CD4-positive, alpha-beta T cell treated with Interleukin-15 for 1 hour (primary cell): ENCODE data around the gene ATRAID.

Experiments
- DNase-seq: peaks from one replicate; pipeline ENCODE4 v3.0.0-alpha.2; 2020

The ATRAID gene

DNA sequence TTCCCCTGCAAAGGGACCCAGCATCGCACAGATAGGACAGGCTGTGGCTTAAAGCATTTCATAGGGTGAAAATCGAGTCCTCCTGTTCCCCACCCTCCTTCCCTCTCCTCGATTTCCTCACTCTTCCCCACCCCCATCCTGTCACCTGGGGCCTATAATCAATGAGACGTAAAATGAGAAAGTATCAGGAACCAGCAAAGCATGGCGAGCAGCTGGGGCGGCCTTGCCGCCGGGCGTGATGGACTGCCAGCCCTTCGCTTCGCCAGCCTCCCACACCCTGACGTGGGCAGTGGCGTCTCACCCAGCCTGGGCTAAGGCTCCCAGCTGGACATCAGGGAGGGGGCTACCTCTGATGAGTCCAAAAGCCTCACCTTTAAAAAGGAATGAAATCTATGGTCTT is 39.9 kb downstream of the ATRAID start:
- DNase-seq, result no peak

DNA sequence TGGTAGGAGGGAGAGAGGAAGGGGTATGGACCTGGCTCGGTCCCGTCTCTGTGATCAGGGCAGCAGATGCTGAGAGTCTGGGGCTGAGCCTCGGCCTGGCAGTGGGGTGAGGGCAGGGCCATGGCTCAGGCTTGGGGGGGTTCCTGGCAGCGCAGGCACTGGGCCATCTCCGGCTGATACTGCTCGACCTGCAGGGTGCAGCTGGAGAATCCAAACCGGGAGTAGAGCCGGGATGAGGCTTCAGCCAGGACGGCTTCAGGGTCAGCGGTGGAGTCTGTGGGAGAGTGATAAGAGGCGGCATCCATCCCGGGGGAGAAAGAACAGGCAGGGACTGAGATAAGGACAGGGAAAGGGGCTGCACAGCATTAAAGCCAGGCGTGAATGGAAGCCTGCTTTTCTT is 43.3 kb downstream of the ATRAID start:
- no peak for DNase-seq

DNA sequence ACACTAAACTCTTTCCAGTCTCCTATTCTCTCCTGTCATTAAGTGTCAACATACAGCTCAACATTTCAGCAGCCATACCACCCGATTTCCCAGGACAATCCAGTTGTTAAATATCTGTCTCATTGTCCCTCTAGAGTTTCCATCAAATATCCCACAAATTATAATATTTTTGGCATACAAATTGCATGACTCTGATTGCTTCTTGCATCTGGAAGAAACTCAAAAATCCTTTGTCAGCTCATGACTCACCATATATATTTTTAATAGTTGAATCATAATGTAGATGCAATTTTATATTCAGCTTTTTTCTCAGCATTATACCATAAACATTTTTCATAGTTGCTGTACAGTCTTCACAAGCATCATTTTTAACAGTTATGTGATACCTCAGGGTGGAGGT is 43.8 kb downstream of the ATRAID start:
- DNase-seq, result no peak

DNA sequence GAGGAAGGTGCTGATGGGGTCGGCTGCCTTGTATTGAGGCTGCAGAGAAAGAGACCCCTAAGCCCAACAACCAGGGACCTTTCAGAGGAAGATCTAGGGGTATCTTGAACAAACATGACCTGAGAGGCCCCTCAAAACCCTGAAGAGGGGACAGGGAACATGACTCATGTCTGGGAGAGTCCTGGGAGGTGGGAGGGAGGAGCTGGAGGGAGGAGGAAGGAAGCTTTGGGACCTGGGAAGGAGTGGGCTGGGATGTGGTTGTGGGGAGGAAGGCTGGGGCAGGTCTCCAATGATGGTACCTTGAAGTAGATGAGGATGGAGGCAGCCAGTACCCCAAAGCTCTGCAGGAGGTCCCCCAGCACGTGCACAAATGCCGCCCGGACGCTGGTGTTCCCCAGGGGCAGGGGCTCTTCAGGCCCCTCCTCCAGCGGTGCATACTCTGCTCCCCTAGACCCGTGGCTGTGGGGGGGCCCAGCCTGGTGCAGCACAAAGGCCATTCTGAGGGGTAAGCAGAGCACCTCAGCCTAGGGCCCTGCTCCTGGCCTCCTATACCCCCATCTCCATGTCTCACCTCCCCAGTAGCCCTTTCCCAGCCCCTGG is 45.1 kb downstream of the ATRAID start:
- no peak for DNase-seq

DNA sequence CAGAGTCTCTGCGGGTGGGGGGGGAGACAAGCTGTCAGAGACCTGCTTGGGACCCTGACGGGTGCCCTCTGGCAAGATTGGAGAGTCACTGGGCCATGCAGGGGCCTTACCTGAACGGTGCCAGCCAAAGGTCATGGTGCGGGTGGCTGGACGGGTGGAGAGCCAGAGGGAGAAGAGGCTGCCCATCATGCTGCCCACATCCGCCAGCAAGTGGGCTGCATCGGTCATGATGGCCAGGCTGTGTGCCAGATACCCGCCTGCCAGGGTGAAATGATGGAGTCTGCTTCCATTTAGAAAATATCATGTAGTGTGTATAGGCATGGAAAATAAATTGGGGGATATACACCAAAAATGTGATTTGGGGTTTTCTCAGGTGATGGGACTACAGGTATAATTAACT is 46.2 kb downstream of the ATRAID start:
- no peak for DNase-seq

DNA sequence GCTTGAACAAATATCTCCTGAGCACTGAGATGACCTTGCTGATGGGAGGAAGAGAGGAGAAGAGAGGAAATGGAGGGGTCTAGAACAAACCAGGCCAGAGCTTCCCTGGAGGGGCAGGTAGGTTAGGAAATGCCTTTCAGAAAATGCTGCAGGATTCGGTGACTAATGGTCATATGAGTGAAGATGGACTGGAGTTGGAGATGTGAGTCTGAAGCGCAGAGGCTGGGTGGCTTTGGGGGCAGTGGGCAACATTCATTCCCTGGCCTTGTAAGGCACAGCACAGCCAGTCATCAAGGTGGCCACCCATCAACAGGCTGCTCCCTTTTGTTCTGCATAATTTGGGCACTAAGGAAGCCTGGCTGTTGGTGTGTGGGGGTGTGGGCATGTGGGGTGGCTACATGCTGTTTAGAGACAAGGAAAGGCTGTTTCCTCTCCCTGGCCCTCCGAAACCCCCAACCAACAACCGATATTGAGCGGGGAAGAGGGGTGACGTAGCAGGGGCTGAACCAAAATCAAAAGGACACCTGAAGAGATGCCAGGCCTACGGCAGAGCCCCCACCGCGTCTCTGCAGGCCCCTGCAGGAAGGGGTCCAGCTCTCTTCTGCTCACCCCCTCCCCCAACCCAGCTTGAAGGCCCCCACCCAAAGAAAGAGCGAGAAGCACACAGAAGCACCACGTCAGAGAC is 49.5 kb downstream of the ATRAID start:
- DNase-seq, result no peak

DNA sequence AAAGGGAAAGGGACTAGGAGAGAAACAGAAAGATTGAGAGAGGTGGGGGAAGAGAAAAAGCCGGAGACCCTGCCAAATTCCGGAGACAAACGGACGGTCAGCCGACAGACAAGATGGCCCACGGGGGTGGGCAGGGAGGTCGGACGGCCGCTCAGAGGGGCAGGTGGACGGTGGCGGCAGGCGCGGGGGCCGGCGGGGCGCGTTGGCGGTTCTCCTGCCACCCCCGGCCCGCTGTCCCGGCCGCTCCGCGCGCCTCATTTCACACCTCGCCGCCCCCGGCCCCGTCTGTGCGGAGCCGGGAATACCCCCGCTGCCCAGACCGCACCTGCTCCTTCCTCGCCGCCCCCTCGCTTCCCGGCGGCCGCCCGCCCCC is 50.1 kb downstream of the ATRAID start:
- DNase-seq, result no peak

DNA sequence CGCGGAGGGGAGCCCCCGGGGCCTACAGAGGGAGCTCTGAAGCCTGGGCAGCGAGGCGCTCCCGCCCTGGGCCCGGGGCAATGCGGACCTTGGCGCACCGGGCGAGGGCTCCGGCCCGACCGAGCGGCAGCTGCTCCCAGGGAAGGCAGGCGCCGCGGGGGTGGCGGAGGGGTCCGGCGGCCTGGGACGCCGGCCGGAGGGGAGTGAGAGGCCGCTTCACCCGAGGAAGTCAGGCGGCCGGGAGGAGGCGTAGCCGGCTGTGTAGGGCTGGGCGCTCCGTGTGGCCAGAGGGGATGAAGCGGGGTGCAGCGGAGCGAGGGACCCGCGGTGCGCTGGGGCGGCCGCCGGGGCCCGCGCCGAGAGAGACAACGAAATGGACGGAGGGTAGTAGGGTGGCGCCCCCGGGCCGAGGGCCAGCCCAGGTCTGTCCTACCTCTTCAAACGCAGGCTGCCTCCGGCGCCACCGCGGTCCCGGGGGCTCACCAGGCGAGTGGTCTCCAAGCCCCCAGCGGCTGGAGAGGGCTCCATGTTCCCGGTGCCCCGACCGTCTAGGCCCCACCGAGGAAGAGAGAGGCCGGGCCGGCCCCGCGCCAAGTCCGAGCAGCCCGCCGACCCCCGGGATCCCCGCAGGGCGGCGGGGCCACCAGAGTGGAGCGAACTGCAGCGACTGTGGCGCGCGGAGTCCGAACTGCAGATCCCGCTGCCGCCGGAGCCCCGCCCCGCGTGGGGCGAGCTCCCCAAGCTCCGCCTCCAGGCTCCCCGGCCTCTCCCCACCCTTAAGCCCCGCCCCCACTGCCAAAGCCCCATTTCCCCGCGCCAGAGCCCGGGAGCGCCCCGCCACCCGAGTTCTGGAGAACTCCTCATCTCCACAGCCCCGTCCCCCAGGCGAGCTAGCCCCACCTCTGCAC is 50.8 kb downstream of the ATRAID start, which contains the start of gene SLC30A3:
TSS of gene SLC30A3 (minus strand) at position 669 of the 908 bp plus-strand sequence. CDS start at position 528, 141 bp downstream.
- peak; percentile 76 for DNase-seq

DNA sequence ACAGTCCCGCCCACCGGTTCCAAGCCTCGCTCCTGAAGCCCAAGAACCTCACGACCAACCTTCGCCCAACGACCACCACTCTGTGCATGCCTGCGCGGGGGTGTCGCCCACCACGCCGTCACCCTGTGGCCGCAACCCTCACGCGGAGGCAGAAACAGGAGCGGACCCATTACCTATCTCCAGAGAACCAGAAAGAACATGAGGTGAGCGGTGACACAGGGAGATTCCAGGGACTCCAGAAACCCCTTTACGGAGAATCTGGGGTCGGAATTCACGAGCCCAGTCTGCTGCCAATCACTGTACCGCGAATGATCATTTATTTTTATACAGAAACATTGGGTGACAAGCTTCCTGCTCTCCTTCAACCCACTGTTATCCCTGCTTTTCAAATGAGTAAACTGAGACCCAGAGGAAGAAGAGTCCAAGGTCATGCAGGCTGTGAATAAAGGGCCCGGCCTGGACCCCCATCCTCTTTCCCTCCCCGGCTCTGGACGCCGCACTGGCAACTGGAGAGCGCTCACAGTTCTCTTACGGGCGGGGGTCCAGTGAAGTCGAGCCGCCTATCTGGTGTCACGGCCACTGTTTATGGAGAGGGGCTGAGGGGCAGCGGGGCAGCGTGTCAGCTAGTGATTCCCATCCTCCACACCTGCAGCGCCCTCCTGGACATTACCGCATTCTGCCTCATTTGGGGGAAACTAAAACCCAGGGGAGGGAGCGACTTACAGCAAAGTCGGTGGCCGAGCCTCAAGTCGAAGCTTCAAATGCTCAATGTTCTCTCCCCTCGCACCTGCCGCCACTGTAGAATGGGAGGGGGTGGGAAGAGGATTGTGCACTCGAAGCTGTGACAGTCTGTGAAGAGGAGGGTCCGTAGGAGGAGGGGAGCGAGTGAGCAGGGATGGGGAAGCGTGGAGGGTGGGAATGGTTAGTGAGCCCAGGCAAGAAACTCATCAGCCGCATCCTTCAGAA is 51.7 kb downstream of the ATRAID start:
- DNase-seq, result no peak

DNA sequence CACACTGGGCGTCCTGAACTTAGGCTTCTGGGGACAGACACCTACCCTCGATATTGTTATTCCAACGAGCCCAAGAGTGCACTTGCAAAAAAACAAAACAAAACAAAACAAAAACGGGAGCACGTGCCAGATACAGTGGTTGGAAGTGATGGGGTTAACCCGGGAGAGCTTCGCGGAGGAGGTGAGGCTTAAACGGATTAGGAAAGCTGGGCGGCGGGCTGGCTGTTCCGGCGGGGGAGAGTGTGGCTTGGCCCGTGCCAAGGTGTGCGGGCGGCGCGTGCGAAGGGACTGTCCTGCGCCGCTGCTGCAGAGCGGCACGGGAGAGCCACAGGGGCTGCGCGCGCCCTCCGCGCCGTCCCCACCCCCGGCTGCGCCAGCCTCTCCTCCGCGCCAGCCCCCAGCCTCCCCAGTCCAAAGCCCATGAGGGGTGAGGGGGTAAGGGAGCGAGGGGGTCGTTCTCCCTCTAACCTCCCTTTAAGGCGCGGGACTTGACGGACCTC is 52.5 kb downstream of the ATRAID start:
- DNase-seq, result no peak

DNA sequence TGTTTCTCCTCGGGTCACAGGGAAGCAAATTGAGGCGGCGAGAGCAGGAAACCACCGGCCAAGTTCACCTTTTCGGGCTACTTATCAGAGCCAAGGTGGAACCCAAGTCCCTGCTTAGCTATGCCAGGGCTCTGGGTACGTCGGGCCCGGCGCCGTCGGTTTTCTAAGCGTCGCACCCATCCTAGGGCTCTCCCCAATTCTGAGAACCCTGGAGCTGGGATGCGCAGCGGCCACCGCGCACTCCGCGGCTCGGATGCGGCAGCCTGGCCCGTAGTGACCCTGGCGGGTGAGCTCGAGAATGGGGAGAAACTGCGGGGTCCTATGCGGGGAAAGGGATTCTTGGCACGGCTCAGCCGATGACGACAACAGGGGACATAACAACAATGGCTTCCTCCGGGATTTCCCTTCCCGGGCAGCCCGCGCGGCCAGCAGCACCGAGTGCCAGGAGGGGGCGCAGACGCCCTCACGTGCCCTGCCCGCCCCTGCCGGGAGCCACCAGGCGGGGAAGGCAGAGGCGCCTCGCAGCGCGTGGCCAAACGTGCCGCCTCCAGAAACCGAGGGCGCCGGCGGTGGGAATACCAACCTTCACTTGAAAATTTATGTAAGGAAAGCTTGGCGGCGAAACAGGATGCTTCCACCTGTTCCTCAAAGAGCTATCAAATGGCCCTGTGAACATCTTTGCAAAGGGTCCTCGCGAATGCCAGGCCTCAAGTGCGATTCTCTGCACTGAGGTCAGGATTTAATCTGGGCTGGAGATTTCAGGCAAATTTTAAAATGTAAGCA is 53.1 kb downstream of the ATRAID start:
- peak; percentile 77 for DNase-seq

DNA sequence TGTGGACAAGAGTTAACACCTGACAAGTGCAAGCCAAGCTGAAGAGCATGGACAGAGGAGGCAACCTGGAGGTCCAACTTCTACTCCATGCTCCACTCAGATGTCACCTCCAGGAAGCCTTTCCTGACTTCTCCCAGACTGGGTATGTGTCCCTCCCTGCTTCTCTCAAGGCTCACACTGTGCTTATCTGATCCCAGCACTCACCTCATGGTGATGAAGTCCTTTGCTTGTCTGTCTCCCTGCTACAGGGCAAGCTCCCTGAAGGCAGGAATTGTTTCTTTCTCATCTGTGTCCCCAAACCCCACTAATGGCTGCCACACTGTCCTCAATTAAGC is 53.7 kb downstream of the ATRAID start:
- DNase-seq, result no peak
